K562 (cell line): ENCODE results near the gene AK4. TPM values are rescaled to one million over a fixed set of nuclear protein-coding genes. Genes with fewer than 3 reads are reported as not detected.

Experiments used
- DMBX1 ChIP-seq: fragments of 250-450 bp; sonication (Bioruptor Pico); IDR thresholded peaks from 2 replicates; pipeline ENCODE4 v1.8.0; 2022; ENCODE audit warnings: inconsistent platforms, mild to moderate bottlenecking, moderate library complexity, borderline replicate concordance
- FOXP1 ChIP-seq: sonication (generic); formaldehyde crosslinking; IDR thresholded peaks from 2 replicates; pipeline ENCODE4 v1.8.0; 2022; ENCODE audit warnings: mild to moderate bottlenecking, missing genetic modification reagents
- HDAC6 ChIP-seq: IDR thresholded peaks from 2 replicates; pipeline ENCODE4 v1.6.1; 2012; ENCODE audit warnings: low read depth, mild to moderate bottlenecking, control low read depth, inconsistent platforms, low read length, moderate library complexity
- HNRNPL ChIP-seq: fragments of 200-400 bp; formaldehyde crosslinking; IDR thresholded peaks from 2 replicates; pipeline ENCODE4 v1.6.1; 2017; ENCODE audit warnings: low read depth, mild to moderate bottlenecking, low read length
- MECOM ChIP-seq: fragments of 250-450 bp; sonication (Bioruptor Pico); IDR thresholded peaks from 2 replicates; pipeline ENCODE4 v1.8.0; 2022; ENCODE audit warnings: inconsistent platforms
- MED1 ChIP-seq: sonication (generic); formaldehyde crosslinking; IDR thresholded peaks from 2 replicates; pipeline ENCODE4 v1.8.1; 2023; ENCODE audit warnings: missing genetic modification reagents, borderline replicate concordance
- MTA2 ChIP-seq: fragments of 450-650 bp; IDR thresholded peaks from 2 replicates; pipeline ENCODE4 v1.6.1; 2016; ENCODE audit warnings: low read depth
- NR4A1 ChIP-seq, 2 experiments: fragments of 250-450 bp in 1 of 2; fragments of 450-650 bp in 1 of 2; sonication (Bioruptor Pico) in 1 of 2; IDR thresholded peaks; 2 replicates each; pipeline versions ENCODE4 v1.4.0 to v1.6.1; 2016 to 2020; ENCODE audit warnings: mild to moderate bottlenecking in 2 of 2, missing compliant biosample characterization in 1 of 2, missing genetic modification characterization in 1 of 2, moderate library complexity in 1 of 2
- PBX2 ChIP-seq, 2 experiments: IDR thresholded peaks in 1 of 2; conservative IDR thresholded peaks in 1 of 2; 2 replicates each; pipeline ENCODE4 v1.6.1; 2016; ENCODE audit warnings: low read depth in 2 of 2, mild to moderate bottlenecking in 1 of 2, missing compliant biosample characterization in 1 of 2, missing genetic modification characterization in 1 of 2, moderate library complexity in 1 of 2
- RCOR1 ChIP-seq, 2 experiments: IDR thresholded peaks; 2 replicates each; pipeline ENCODE4 v1.6.1; 2012; ENCODE audit warnings: low read depth in 2 of 2, low read length in 2 of 2, borderline replicate concordance in 1 of 2, improper control_type of control experiment in 1 of 2
- ZNF311 ChIP-seq: fragments of 250-450 bp; sonication (Bioruptor Pico); IDR thresholded peaks from 2 replicates; pipeline ENCODE4 v1.4.0; 2020; ENCODE audit warnings: mild to moderate bottlenecking, moderate library complexity
- ZNF316 ChIP-seq: fragments of 450-650 bp; IDR thresholded peaks from 2 replicates; pipeline ENCODE4 v1.6.1; 2016
- ZNF41 ChIP-seq: fragments of 250-450 bp; sonication (Bioruptor Pico); conservative IDR thresholded peaks from 2 replicates; pipeline ENCODE4 v1.4.0; 2020; ENCODE audit warnings: mild to moderate bottlenecking
- ZNF507 ChIP-seq: conservative IDR thresholded peaks from 2 replicates; pipeline ENCODE4 v1.6.1; 2017; ENCODE audit warnings: missing genetic modification characterization, missing compliant biosample characterization
- polyA plus RNA-seq, 8 experiments: library from polyadenylated mRNA; depleted of rRNA in 4 of 8; stranded (reverse) in 5 of 8; unstranded in 3 of 8; fragments of >200 nt; fragmentation: Nextera tagmentation in 2 of 8; fragmentation: Illumina TruSeq in 1 of 8; extraction: Ambion mirVana in 2 of 8; extraction: Trizol in 1 of 8; gene quantifications; 2 replicates each; pipeline versions ENCODE4 v1.2.1 to v1.2.3, GENCODE V29; 2011 to 2014; ENCODE audit warnings: inconsistent platforms in 1 of 8, missing spikeins in 1 of 8
- total RNA-seq, 7 experiments: library from RNA; depleted of rRNA in 6 of 7; stranded (reverse); fragments of >200 nt in 6 of 7; fragmentation: Illumina TruSeq in 2 of 7; extraction: Trizol in 2 of 7; gene quantifications; 2 replicates each; pipeline versions ENCODE4 v1.2.1 to v1.2.3, GENCODE V29; 2011 to 2021; ENCODE audit warnings: low replicate concordance in 1 of 7
- TF ChIP-seq, protein P1 (sequence below): fragments of 450-650 bp; IDR thresholded peaks from 2 replicates; pipeline ENCODE4 v1.6.1; 2016; ENCODE audit warnings: low read depth
- TF ChIP-seq, protein P2 (sequence below): sonication (generic); formaldehyde crosslinking; IDR thresholded peaks from 2 replicates; pipeline ENCODE4 v1.8.0; 2022; ENCODE audit warnings: mild to moderate bottlenecking, missing genetic modification reagents

The AK4 gene
- total and polyA plus RNA-seq, 9 of the 15 experiments (the other 6 are each of a cell fraction or from before 2014, with no cell fraction given) = 10.4 to 96.6 (median 21.5) TPM

DNA sequence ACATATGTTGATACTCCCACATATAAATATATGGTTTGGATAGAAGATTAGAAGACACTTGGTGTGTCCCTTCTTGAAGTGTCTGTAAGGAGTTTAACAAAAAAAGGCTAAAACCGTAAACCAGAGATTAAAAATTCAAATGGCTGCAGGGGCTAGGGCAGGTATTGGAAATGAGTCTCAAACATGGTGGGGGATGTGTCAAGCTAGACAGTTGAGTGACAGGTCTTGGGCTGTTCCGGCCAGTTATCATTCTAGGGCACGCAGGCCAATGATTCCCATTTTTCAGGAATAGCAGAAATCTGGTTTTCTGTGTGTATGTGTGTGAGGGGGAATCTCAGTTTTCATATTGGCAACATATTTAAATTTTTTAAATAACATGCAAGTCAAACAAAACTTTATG lies 77.2 kb downstream of the AK4 start (continued):
- TF ChIP-seq, protein P1, sequence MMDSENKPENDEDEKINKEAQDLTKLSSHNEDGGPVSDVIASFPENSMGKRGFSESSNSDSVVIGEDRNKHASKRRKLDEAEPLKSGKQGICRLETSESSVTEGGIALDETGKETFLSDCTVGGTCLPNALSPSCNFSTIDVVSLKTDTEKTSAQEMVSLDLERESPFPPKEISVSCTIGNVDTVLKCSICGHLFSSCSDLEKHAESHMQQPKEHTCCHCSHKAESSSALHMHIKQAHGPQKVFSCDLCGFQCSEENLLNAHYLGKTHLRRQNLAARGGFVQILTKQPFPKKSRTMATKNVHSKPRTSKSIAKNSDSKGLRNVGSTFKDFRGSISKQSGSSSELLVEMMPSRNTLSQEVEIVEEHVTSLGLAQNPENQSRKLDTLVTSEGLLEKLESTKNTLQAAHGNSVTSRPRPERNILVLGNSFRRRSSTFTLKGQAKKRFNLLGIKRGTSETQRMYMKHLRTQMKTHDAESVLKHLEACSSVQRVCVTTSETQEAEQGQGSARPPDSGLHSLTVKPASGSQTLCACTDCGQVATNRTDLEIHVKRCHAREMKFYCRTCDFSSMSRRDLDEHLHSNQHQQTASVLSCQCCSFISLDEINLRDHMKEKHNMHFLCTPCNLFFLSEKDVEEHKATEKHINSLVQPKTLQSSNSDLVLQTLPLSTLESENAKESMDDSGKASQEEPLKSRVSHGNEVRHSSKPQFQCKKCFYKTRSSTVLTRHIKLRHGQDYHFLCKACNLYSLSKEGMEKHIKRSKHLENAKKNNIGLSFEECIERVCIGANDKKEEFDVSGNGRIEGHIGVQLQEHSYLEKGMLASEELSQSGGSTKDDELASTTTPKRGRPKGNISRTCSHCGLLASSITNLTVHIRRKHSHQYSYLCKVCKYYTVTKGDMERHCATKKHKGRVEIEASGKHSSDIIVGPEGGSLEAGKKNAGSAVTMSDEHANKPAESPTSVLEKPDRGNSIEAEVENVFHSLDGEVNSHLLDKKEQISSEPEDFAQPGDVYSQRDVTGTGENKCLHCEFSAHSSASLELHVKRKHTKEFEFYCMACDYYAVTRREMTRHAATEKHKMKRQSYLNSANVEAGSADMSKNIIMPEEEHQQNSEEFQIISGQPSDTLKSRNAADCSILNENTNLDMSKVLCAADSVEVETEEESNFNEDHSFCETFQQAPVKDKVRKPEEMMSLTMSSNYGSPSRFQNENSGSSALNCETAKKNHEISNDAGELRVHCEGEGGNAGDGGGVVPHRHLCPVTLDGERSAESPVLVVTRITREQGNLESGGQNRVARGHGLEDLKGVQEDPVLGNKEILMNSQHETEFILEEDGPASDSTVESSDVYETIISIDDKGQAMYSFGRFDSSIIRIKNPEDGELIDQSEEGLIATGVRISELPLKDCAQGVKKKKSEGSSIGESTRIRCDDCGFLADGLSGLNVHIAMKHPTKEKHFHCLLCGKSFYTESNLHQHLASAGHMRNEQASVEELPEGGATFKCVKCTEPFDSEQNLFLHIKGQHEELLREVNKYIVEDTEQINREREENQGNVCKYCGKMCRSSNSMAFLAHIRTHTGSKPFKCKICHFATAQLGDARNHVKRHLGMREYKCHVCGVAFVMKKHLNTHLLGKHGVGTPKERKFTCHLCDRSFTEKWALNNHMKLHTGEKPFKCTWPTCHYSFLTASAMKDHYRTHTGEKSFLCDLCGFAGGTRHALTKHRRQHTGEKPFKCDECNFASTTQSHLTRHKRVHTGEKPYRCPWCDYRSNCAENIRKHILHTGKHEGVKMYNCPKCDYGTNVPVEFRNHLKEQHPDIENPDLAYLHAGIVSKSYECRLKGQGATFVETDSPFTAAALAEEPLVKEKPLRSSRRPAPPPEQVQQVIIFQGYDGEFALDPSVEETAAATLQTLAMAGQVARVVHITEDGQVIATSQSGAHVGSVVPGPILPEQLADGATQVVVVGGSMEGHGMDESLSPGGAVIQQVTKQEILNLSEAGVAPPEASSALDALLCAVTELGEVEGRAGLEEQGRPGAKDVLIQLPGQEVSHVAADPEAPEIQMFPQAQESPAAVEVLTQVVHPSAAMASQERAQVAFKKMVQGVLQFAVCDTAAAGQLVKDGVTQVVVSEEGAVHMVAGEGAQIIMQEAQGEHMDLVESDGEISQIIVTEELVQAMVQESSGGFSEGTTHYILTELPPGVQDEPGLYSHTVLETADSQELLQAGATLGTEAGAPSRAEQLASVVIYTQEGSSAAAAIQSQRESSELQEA = no peak
- TF ChIP-seq HDAC6 (no peak), DMBX1 (CRISPR knock-in tag) (peak; percentile 91), MTA2 (no peak), HNRNPL (no peak), NR4A1 (CRISPR knock-in tag; IDR thresholded peaks at IDR 0.05) (no peak), NR4A1 (tag; IDR thresholded peaks at IDR 0.05) (0 out of 2 replicates have a peak, but pooled peaks have one; percentile 54), PBX2 (CRISPR knock-in tag; IDR thresholded peaks at IDR 0.05; ENCODE audit: low read depth) (no peak), PBX2 (tag; conservative IDR thresholded peaks at IDR 0.05; ENCODE audit: low read depth) (peak; percentile 68), RCOR1 (IDR thresholded peaks at IDR 0.05; ENCODE audit: borderline replicate concordance in 1 of 2, low read depth in 2 of 2, low read length in 2 of 2) (no peak), ZNF311 (peak; percentile 90), MED1 (CRISPR knock-in tag) (no peak), FOXP1 (CRISPR knock-in tag) (no peak), ZNF316 (no peak), ZNF507 (tag) (no peak), ZNF41 (CRISPR knock-in tag) (no peak), MECOM (CRISPR knock-in tag) (peak; percentile 54; the same call in 1 of the 2 replicates)
- TF ChIP-seq, protein P2, sequence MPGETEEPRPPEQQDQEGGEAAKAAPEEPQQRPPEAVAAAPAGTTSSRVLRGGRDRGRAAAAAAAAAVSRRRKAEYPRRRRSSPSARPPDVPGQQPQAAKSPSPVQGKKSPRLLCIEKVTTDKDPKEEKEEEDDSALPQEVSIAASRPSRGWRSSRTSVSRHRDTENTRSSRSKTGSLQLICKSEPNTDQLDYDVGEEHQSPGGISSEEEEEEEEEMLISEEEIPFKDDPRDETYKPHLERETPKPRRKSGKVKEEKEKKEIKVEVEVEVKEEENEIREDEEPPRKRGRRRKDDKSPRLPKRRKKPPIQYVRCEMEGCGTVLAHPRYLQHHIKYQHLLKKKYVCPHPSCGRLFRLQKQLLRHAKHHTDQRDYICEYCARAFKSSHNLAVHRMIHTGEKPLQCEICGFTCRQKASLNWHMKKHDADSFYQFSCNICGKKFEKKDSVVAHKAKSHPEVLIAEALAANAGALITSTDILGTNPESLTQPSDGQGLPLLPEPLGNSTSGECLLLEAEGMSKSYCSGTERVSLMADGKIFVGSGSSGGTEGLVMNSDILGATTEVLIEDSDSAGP (CRISPR knock-in tag) = no peak
